ENCODE measurements around the gene MAGI2.

- no peak for TF ChIP-seq POLR2A (IDR thresholded peaks at IDR 0.05; ENCODE audit: low read length)
- TF ChIP-seq GATA1 (IDR thresholded peaks at IDR 0.05; ENCODE audit: low read depth, low read length): no peak
Observed at GRCh38 chr7:78267141-78267540, 1186.3 kb downstream of the MAGI2 start.
